GM21526 (cell line): Measurements from ENCODE around the gene MAJIN.

Source experiments
- ATAC-seq: cut with Tn5 transposase; IDR thresholded peaks from one replicate; pipeline ENCODE4 v1.9.1; 2021; ENCODE audit warnings: moderate library complexity; ENCODE audit not compliant: unreplicated experiment, low FRiP score

Gene MAJIN

DNA sequence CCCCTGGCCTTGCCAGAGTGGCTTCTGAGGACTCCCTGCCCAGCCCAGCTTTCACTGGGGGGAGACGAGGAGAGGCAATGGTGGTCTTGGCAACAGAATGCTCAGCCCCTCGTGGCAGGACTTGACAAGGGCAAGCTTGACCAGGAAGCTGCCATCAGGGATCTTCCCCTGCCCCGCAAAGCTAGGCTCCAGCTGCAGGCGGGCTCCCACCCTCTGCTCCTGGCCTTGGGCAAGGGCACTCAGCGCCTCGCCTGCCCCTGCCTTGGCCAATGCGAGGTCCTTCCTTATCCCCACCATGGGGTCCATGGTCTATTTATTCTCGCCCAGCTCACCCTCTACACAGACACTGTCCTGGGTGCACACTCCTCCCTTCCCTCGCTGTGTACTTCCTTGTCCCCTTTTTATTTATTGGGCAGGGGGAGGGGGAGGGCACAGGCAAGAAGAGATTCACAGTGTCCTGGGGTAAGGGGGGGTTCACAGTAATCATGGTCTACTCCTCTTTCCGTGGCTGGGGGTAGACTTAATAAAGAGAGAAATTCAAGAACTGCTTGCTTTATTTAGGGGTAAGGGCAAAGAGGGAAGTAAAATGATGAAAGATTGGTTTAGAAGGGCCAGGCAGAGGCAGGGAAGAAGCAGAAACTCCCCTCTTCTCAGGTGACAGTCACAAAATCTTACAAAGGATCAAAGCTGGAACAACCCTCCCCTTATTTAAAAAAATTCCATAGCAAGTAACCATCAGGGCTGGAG is 37.8 kb downstream of the MAJIN start:
- no peak for ATAC-seq

DNA sequence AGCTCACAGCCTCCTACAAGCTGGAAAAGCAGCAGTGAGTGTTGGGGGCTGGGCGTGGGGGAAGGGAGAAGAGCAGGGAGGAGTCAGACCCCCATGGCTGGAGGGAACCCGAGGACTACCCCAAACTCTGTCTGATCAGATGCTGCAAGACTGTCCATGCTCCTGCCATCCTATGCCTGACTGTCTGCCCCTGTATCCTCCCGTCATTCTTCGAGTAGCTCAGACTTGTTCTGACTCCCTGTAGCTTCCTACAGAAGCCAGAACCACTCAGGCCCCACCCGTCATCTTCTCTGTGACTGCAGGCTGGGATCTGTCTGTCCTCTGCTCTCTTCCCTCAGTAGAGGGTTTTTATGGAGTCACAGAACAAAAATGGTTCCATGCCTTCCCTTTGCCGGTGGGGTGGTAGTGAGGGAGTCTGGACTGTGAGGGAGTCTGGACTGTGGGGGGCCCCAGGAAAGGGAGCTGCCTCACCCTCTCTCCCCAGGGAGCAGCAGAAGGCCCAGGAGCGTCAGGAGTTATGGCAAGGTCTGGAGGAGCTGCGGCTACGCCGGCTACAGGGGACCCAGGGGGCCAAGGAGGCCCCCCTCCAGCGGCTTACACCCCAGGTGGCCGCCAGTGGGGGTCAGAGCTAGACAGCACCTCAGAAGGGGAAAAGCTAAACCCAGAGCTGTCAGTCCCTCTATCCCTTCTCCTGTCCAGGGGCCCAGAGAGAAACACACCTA is 38.5 kb downstream of the MAJIN start:
- ATAC-seq = no peak

DNA sequence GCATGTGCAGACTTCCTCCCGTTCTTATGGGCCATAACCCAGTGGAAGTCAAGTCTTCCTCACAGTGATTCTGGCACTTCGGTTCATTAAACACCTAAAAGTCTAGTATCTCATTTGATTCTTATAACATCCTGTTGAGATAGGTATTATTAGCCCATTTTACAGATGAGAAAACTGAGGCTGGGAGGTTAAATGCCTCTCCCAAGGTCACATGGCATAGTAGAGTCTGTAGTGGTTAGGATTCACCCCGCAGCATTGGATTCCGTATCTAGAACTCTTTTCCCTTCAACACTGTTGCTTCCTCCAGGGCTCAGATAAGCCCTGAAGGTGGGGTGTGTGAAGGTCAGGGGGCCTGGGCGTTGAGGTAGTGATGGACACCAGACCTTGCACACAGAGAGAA is 39.6 kb downstream of the MAJIN start:
- ATAC-seq = no peak

DNA sequence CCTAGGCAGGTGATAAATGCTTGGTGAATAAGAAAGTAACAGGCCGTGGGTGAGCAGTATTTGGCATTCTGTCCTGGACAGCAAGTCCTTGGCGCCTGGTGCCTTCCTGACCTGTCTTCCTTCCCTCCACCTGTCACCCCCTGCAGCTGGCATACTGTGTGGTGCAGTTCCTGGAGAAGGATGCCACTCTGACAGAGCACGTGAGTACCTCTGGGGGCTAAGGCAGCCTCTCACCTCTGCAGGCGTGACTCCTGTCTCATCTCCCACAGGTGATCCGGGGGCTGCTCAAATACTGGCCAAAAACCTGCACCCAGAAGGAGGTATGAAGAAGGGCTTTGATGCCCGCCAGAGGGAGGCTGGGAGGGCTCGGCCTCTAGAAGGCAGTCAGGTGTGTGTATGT is 40.6 kb downstream of the MAJIN start:
- no peak for ATAC-seq

DNA sequence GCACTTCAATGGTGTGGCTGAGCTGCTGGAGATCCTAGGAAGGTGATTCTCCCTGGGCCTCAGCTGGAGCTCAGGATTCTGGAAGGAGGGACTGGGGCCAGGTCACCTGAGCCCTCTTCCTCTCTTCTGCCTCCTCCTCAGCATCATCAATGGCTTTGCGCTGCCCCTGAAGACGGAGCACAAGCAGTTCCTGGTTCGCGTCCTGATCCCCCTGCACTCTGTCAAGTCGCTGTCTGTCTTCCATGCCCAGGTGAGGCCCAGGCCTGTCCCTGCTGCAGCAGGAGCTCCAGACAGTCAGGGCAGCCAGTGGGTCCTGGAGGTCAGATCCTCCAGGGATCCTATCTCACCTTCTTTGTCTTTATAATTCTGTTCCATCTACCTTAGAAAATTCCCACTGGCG is 41.6 kb downstream of the MAJIN start:
- ATAC-seq = no peak

DNA sequence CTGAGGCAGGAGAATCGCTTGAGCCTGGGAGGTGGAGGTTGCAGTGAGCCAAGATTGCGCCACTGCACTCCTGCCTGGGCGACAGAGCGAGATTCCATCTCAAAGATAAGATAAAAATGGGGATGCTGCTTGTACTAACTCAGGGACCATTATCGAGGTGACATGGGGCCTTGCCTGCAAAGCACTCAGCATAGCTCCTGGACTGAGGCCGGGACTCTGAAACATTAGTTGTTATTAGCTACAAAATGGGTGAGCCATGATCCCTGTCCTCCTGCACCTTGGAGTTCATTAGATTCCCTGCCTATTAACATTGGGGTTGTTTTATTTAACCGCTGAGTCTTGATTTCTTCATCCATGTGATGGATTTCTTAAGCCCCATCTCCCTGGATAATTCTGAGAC is 42.3 kb downstream of the MAJIN start:
- ATAC-seq = no peak

DNA sequence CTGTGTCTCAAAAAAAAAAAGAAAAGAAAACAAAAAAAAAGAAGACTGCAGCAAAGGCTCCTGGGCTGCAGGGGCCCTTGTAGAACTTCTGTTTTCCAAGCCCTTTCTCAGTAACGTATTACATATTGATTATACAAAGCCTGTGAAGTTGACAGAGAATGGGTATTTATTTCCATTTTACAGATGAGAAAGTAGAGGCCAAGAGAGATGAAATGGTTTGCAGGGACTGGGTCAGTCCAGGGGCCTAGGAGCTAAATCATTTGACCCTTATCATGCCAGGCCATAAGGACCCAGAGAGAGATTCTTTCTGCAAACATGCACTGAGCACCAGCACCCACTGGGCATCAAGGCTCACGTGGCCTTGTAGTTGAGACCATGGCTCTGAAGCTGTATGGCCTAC is 43.0 kb downstream of the MAJIN start:
- no peak for ATAC-seq

DNA sequence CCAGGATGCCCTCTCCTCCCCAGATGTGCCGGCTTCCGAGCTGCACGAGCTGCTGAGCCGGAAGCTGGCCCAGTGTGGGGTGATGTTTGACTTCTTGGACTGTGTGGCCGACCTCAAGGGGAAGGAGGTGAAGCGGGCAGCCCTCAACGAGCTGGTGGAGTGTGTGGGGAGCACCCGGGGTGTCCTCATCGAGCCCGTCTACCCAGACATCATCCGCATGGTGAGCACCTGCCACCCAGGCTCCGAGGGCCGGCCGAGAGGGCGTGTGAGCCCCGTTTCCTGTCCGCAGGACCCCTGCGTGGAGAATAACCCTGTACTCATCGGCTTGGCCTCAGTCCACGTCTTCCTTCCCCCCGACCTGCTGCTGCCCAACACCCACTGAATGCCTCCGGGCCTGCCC is 45.2 kb downstream of the MAJIN start:
- ATAC-seq = no peak

DNA sequence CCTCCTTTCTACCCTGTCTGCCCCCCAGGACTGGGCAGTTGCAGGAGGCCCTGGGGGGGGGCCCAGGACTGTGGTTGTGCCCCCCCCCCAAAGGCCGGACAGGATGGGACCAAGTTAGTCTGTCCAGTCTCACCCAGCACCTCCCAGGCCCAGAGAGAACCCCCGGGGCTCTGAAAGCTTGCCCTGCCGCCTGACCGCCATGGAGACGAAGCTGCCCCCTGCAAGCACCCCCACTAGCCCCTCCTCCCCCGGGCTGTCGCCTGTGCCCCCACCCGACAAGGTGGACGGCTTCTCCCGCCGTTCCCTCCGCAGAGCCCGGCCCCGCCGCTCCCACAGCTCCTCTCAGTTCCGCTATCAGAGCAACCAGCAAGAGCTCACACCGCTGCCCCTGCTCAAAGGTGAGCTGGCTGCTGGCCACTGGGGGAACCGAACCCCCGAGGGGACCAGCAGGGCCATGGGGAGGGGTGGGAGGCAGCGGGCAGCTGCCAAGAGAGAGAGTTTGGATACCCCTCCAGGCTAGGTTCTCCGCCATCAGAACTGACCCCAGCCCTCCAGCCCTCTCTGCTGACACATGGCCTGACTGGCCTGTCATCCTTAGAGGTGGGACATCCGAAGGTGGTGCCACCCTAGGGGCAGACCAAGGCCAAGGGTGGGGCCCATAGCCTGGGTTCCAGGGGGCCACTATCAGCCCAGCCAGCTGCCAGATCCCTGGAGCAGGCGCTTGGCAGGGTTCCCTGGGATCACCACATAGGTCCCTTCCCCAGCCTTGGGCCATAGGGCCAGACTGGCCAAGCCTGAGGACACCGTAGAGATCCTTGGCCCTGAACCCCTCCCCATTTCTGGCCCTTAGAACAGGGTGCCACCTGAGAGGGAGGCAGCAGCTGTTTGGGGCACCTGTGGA is 46.1 kb downstream of the MAJIN start:
- ATAC-seq = no peak

DNA sequence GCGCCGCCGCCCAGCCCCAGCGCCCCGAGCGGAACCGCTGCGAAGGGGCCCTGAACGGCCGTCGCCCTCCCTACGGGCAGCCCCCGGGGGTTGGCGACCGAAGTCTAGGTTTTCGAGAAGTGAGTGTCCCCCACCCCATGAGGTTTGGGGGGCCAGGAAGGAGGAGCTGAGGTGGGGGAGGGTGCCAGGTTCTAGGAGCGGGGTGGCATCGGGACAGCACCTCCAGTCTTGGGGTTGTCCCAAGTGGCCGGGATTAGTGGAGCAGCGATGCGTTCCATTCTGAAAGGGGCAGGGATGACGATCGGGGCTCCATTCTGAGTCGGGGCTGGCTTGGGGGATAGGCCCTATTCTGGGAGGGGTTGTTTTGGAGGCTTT is 47.0 kb downstream of the MAJIN start:
- no peak for ATAC-seq

DNA sequence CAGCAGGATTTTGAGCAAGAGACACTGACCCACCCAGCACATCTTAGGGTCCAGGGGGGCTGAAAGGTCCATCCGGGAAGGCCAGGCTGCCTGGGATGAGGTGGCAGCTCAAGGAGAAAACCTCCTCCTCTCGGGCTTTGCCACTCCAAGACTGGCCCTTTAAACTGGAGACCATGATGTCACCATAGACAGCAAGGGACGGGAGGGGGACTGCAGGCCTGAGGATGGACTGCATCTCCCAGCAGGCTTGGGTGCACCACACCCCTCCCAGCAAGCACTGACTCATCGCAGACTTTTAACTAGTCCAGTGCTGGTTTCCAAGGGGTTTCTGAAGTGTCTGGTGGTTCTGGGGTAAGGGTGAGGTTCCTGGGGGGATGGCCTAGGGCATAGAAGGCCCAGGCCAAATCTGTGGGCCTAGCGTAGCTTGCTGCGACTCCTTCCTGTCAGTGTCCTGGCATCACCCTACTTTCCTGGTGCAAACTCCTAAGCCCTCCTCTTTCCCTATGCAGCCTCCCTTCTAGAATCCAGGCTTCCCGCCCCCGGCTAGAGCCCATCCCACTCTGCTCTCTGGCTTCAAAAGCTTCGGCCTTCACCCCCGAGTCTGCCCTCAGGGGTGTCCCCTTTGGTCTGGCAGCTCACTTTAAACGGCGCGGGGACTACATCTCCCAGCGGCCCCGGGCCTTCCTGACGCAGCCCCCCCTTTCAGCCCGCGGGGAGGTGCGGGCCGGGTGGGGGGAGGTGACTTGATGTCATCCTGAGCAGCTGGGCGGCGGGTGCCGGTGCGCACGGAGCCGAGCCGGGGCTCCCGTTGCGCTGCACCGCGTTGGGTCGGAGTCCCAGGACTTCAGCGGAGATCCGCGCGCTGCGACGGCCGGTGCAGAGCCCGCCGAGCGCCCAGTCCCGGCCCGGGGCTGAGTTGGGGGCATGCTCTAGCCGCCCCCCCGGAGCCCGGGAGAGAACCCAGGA is 47.7 kb downstream of the MAJIN start, which contains the start of gene PPP2R5B:
Gene PPP2R5B (plus strand): TSS at position 746 of the 966 bp plus-strand sequence. CDS start 1,046 bp downstream, outside the sequence.
- peak; percentile 68 for ATAC-seq

DNA sequence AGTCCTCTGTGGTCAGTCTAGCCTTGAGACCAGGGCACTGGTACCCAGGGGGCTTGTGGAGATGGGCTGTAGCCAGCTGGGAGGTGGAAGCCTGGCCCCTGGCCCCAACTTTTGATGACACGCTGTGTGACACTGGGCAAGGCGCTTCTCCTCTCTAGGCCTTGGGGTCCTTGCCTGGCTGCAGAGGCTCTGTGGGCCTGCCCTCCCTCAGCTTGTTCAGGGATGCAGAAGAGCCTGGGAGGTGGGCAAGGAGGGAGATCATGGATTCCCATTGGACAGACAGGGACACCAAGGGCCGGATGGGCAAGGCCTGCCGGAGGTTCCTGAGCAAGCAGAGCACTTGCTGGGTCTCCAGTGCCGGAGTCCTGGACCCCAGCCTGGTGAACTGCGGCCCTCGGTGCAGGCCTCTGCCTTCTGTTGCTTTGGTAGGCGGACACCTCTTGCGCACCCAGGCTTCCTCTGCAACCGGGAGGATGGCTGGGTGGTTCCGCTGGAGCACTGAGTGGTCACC is 48.7 kb downstream of the MAJIN start:
- ATAC-seq = no peak

DNA sequence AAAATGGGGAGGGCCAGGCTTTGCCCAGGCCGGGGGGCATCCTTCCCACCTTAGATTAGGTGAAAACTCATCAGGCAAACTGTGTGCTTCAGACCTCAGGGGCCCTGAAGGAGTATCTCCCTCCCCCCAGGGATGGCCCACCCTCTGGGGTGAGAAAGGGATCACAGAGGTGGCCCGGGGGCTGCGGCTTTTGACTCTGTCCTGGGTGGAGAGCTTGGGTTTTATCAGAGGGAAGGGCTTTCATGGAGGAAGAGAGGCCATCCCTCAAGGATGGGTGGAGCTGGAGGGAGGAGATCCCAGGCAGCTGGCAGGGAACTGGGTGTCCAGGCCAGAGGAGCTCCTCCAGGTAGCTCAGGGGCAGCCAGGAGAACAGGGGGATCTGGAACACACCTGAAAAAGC is 50.5 kb downstream of the MAJIN start:
- ATAC-seq = no peak

DNA sequence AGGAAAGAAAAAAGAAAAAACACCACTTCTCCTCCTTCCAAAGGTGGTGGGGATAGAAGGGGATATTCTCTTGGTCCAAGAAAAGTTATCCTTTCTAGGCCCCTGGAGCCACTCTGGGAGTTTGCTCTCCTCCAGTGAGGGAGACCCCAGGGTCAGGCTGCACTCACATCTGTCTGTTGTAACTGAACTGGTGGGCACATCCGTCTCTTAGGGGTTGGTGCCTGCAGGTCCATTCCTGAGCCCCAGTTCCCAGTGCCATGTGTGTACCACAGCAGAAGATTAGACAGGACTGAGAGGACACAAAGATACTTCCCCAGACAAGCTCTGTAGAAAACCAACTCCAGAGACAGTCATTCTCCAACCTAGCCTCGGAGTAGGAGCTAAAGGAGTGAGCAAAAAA is 51.8 kb downstream of the MAJIN start:
- ATAC-seq = no peak

DNA sequence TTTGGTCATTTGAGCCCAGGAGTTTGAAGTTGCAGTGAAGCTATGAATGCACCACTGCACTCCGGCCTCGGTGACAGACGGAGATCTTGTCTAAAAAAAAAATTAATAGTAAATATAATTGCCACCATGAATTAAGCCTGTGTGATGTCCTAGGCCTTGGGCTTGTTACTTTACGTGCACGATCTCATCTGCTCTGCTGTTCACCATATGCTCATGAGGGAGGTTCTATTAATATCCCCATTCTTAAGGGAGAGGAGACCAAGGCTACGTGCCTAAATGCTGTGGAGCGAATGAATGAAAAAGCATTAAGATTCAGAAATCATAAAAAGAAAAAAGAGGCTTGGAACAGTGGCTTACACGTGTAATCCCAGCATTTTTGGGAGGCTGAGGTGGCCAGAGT is 52.3 kb downstream of the MAJIN start:
- no peak for ATAC-seq

DNA sequence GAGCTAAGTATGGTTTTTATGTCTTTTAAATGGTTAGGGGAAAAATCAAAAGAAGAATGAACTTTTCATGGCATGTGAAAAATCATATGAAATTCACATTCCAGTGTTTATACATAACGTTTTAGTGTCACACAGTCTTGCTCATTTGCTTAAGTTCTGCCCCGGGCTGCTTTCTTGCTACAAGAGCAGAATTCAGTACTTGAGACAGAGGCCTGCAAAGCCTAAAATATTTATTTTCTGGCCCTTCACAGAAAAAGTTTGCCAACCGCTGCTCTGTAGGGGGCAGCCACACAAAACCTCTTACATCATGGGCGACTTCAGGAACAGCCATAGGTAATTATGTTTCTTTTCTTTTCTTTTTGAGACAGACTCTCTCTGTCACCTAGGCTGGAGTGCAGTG is 53.9 kb downstream of the MAJIN start:
- ATAC-seq = no peak

DNA sequence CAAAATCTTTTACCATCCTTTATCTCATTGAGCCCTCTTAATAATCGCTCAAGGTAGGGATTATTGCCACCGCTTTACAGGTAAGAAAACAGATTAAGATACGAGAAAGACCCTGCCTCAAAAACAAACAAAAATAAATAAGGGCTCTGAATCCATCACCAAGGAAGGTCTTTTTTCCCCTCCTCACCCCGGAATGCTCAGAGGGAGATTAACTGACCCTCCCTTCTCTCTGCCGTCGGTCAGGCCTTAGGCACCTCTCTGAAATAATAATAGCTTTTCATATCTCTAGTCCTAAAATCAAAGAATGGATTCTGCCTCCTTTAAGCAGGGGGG is 54.3 kb downstream of the MAJIN start:
- no peak for ATAC-seq

DNA sequence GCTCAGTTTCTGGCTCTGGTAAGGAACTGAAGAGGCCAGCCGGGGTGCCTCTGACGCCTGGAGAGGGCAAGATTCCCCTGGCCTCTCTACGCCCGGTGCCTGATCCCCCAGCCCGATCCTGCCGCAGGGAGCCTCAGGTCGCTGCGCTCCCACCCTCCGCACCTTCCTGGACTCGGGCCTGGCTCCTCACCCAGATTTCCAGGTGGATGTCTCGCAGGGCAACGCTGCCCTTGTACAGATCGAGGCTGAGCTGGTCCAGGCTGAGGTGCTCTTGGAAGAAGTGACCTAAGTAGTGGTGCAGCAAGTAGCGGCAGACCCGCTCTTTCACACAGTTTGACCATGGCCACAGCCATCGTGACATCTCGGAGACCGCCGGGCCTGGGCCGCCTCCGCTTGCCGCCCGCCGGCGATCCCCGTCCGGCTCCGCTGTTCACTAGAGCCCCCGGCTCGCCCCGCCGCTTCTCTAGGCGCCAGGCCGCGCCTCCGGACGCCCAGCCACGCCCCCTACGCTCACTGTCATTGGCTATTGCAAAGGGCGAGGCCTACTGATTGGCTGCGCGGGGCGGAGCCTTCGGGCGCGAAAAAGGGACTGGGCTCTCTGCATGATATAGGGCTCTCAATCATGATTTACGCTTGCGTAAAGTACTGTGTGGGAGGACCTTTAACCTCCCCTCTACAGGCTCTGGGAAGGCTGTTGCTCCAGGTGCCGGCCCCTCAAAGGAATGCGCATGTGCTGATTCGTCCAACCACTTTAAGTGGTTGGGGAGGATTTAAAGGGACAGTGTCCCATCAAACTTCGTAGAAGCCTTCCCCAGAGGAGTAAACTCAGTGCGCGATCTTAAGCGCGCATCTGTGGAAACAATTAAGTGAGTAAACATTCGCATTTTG is 54.9 kb downstream of the MAJIN start, which contains the start of gene ATG2A:
Gene ATG2A (minus strand): TSS at position 435 of the 888 bp plus-strand sequence. CDS start 74 bp downstream, at position 361.
- ATAC-seq = peak; percentile 88
